ENCODE measurements around the gene TRIM9.

TRIM9 gene

GRCh38 chr14:51006324-51006723 is 88.6 kb downstream of the TRIM9 start:
- H3K4me3 ChIP-seq (ENCODE audit: low read depth, low read length), result no peak overlapping the region
- H3K9me3 ChIP-seq, result no peaks in the 10 kb centered on the region
- H3K27me3 ChIP-seq, result no peaks in the 10 kb centered on the region
- H3K36me3 ChIP-seq, result peaks cover 14% of the 10 kb centered on the region
- TF ChIP-seq, protein P1, sequence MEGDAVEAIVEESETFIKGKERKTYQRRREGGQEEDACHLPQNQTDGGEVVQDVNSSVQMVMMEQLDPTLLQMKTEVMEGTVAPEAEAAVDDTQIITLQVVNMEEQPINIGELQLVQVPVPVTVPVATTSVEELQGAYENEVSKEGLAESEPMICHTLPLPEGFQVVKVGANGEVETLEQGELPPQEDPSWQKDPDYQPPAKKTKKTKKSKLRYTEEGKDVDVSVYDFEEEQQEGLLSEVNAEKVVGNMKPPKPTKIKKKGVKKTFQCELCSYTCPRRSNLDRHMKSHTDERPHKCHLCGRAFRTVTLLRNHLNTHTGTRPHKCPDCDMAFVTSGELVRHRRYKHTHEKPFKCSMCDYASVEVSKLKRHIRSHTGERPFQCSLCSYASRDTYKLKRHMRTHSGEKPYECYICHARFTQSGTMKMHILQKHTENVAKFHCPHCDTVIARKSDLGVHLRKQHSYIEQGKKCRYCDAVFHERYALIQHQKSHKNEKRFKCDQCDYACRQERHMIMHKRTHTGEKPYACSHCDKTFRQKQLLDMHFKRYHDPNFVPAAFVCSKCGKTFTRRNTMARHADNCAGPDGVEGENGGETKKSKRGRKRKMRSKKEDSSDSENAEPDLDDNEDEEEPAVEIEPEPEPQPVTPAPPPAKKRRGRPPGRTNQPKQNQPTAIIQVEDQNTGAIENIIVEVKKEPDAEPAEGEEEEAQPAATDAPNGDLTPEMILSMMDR (IDR thresholded peaks at IDR 0.05; ENCODE audit: low read depth, low read length), result no peak
- peaks cover 53% of the 10 kb centered on the region for H3K4me1 ChIP-seq
- DNase-seq, result no peak

DNA sequence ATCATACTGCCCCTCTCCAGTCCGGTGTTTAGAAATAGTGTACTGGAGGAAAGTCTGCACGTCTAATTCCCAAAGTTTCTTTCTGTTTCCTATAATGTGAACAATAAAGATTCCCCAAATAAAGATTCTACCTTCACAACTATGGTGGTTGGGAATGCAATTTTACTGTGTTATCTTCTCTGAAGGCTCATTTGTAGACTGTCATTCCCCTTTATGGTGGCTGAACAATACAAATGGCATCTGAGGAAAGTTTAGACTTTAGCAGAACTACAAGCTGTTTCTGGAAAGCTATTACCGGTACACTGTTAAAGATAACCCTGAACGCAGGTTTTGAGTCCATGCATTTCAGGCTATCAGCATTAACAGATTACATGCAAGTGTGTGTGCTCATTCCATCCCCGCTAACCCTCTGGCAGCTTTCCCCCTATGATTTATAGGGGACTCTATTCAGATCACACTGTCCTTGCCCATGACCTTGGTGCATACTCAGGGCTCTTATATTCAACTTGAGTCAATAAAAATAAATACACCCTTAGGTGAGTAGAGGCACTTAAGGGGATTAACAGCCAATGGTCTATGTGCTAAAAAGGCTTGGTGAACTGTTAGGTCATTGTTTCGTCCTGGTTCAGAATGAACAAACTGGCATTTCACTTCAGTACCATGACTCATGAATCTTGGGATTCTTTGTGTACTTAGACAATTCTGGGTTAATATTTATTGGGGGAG is 89.9 kb downstream of the TRIM9 start:
- Histone ChIP-seq H3K4me3 (ENCODE audit: low read depth, low read length) (peak overlapping the region; percentile 5; the same call in 1 of the 2 replicates), H3K27me3 (no peaks in the 10 kb centered on the region), H3K9me3 (no peaks in the 10 kb centered on the region), H3K36me3 (peaks cover 21% of the 10 kb centered on the region), H3K4me1 (peaks cover 53% of the 10 kb centered on the region)
- DNase-seq, result peak; percentile 27
- TF ChIP-seq, protein P1 (IDR thresholded peaks at IDR 0.05; ENCODE audit: low read depth, low read length), result no peak

DNA sequence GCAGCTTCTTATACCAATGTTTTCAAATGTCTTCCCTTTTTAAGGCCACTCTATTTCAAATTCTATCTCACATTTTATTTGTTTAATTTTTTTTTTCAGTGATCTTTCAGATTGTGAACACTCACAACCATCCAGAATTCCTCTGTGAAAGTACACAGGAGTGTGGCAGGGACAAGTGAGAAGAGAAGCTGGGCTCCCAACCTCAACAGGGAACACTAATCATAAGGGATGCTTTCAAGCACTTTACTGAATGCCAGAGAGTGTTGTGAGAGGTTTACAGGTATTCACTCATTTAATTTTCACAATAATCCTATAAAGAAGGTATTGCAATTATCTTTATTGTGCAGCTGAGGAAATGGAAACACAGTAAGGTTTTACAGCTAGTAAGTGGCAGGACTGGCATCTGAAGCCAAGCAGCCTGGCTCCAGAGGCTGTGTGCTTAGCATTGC is 90.5 kb downstream of the TRIM9 start:
- H3K27me3 ChIP-seq, result no peaks in the 10 kb centered on the region
- TF ChIP-seq, protein P1 (IDR thresholded peaks at IDR 0.05; ENCODE audit: low read depth, low read length), result no peak
- H3K36me3 ChIP-seq, result peaks cover 22% of the 10 kb centered on the region
- peaks cover 53% of the 10 kb centered on the region for H3K4me1 ChIP-seq
- H3K4me3 ChIP-seq (ENCODE audit: low read depth, low read length), result no peak overlapping the region; the same call in 1 of the 2 replicates
- H3K9me3 ChIP-seq, result no peaks in the 10 kb centered on the region
- peak; percentile 41 for DNase-seq

- H3K4me1 ChIP-seq, result peaks cover 38% of the 10 kb centered on the region
- DNase-seq, result no peak
- H3K9me3 ChIP-seq, result no peaks in the 10 kb centered on the region
Measured at GRCh38 chr14:51002406-51002999, 92.4 kb downstream of the TRIM9 start.

DNA sequence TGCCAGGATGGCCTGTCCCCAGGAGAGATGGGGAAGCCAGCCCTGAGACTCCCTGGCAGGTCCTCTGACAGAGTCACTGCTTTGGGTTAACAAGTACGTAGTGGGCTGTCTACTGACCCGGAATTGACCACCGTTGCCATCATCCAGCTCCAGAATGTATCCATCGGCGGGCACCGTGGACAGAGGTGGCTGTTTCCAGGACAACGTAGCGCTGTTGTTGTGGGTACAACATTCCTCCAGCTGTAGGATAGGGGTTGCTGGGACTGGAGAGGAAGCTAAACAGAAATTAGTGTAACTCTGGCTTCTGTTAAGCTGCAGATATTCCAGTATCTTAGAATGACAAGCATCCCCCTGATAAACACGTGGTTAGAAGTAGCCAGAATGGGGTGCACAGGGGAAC is 94.3 kb downstream of the TRIM9 start:
- H3K36me3 ChIP-seq, result peaks cover 23% of the 10 kb centered on the region
- TF ChIP-seq, protein P1 (IDR thresholded peaks at IDR 0.05; ENCODE audit: low read depth, low read length), result no peak
- no peaks in the 10 kb centered on the region for H3K9me3 ChIP-seq
- no peak overlapping the region for H3K4me3 ChIP-seq (ENCODE audit: low read depth, low read length)
- no peaks in the 10 kb centered on the region for H3K27me3 ChIP-seq
- H3K4me1 ChIP-seq, result peaks cover 24% of the 10 kb centered on the region
- no peak for DNase-seq

More at GRCh38 chr14:51002406-51002999, 92.4 kb downstream of the TRIM9 start:
- Histone ChIP-seq H3K4me3 (ENCODE audit: low read depth, low read length) (no peak overlapping the region), H3K27me3 (no peaks in the 10 kb centered on the region), H3K36me3 (peaks cover 23% of the 10 kb centered on the region)
- TF ChIP-seq, protein P1 (IDR thresholded peaks at IDR 0.05; ENCODE audit: low read depth, low read length), result no peak

- no peak for DNase-seq
- peaks cover 16% of the 10 kb centered on the region for H3K4me1 ChIP-seq
- TF ChIP-seq, protein P1 (IDR thresholded peaks at IDR 0.05; ENCODE audit: low read depth, low read length), result no peak
Measured at GRCh38 chr14:50999726-51000125, 95.2 kb downstream of the TRIM9 start.

More at GRCh38 chr14:50999726-51000125, 95.2 kb downstream of the TRIM9 start:
- Histone ChIP-seq H3K27me3 (no peaks in the 10 kb centered on the region), H3K9me3 (no peaks in the 10 kb centered on the region), H3K4me3 (ENCODE audit: low read depth, low read length) (no peak overlapping the region), H3K36me3 (peaks cover 23% of the 10 kb centered on the region)

Data from BE2C (cell line).